ENCODE results near the gene FBXL16.

GRCh38 chr16:707062-707538 lies 1.5 kb upstream of the FBXL16 start:
- no peak for TF ChIP-seq CTCF (IDR thresholded peaks at IDR 0.05; ENCODE audit: extremely low read depth in 1 of 2, insufficient read depth in 1 of 2, low read depth in 1 of 2, low read length in 2 of 2)
- TF ChIP-seq MYC (IDR thresholded peaks at IDR 0.05; ENCODE audit: low read depth, low read length): no peak
- no peak for TF ChIP-seq EZH2 (IDR thresholded peaks at IDR 0.05; ENCODE audit: borderline replicate concordance, low read depth, low read length, severe bottlenecking)
- TF ChIP-seq MAX (IDR thresholded peaks at IDR 0.05; ENCODE audit: insufficient read depth, insufficient read length): no peak
